Skeletal muscle tissue (tissue), 4 donors: ENCODE results near the gene PRSS56. TPM values are rescaled to one million over a fixed set of nuclear protein-coding genes. Genes with fewer than 3 reads are reported as not detected.

Experiments used
- H3K27ac ChIP-seq: one replicate; pipeline ENCODE4 v1.7.0; 2013; ENCODE audit warnings: mild to moderate bottlenecking, low read depth, low read length, inconsistent platforms
- H3K27me3 ChIP-seq, 3 donors: one replicate each; pipeline ENCODE4 v1.7.0; 2013; ENCODE audit warnings: low read length in 3 of 3; ENCODE audit not compliant: control insufficient read depth in 3 of 3, insufficient read depth in 3 of 3
- H3K36me3 ChIP-seq, 3 donors: one replicate each; pipeline ENCODE4 v1.7.0; 2013; ENCODE audit warnings: low read length in 3 of 3; ENCODE audit not compliant: control insufficient read depth in 3 of 3, insufficient read depth in 3 of 3
- H3K4me1 ChIP-seq, 3 donors: one replicate each; pipeline ENCODE4 v1.7.0; 2013; ENCODE audit warnings: low read length in 3 of 3, mild to moderate bottlenecking in 3 of 3; ENCODE audit not compliant: control insufficient read depth in 3 of 3, insufficient read depth in 3 of 3
- H3K4me3 ChIP-seq, 3 donors: one replicate each; pipeline ENCODE4 v1.7.0; 2013; ENCODE audit warnings: low read length in 3 of 3
- H3K9ac ChIP-seq, 3 donors: one replicate each; pipeline ENCODE4 v1.7.0; 2013; ENCODE audit warnings: low read length in 3 of 3, mild to moderate bottlenecking in 3 of 3, moderate library complexity in 2 of 3, low read depth in 1 of 3
- H3K9me3 ChIP-seq, 3 donors: one replicate each; pipeline ENCODE4 v1.7.0; 2013; ENCODE audit warnings: low read length in 3 of 3; ENCODE audit not compliant: control insufficient read depth in 3 of 3
- total RNA-seq: library from RNA; depleted of rRNA; stranded (reverse); fragments of >200 nt; gene quantifications from one replicate; pipeline ENCODE4 v1.2.3, GENCODE V29; 2014
- donor health status: Osteomylitis.

Gene PRSS56
- total RNA-seq, 1 donor from 2014 or later, result 1.0 TPM

DNA sequence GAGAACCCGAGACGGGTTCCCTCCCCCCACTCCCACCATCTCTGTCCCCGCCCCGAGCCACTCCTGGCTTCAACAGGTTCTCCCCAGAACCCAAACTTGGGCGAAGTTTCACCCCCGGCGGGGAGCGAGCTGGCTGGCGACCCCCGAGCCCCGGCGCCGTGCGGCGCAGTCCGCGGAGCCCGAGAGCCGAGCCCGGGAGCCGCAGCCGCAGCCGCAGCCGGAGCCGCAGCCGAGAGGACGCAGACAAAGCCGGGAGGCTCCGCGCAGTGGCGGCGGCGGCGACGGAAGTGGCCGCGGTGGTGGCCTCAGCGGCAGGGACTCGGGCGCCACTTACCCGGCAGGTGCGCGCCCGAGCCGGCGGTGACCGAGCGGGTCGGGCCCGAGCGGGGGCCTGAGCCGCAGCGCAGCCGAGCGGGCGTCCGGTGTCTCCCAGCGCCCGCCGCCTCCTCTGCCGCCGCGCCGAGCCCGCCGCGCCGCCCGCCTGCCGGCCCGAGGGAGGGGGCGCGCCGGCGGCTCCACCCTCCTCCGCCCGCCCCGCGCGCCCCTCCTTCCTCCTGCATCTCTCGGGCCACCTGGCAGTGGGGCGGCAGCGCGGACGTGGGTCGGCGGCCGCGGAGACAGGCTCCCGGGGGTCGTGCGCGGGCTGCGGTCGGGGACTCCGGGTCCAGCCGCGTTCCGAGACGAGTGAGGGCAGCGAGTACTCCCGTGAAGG is 32.6 kb upstream of the PRSS56 start, which contains the start of gene ECEL1:
ECEL1 (minus strand) TSS at position 450 of the 712 bp plus-strand sequence. CDS start 1,181 bp downstream, outside the sequence.
- no peak within 1 kb of the TSS for H3K27ac ChIP-seq
- H3K9me3 ChIP-seq, result no peaks in the 10 kb centered on the region
- peak within 1 kb of the TSS in 1 of 3 donors; percentile 6 for H3K4me3 ChIP-seq
- H3K36me3 ChIP-seq, result no peaks in the 10 kb centered on the region
- peak within 1 kb of the TSS in 1 of 3 donors; percentile 16 for H3K9ac ChIP-seq
- H3K4me1 ChIP-seq, result peaks cover 0 to 3% (median 3%) of the 10 kb centered on the region in 3 donors
- peaks cover 54 to 58% (median 56%) of the 10 kb centered on the region in 3 donors for H3K27me3 ChIP-seq

DNA sequence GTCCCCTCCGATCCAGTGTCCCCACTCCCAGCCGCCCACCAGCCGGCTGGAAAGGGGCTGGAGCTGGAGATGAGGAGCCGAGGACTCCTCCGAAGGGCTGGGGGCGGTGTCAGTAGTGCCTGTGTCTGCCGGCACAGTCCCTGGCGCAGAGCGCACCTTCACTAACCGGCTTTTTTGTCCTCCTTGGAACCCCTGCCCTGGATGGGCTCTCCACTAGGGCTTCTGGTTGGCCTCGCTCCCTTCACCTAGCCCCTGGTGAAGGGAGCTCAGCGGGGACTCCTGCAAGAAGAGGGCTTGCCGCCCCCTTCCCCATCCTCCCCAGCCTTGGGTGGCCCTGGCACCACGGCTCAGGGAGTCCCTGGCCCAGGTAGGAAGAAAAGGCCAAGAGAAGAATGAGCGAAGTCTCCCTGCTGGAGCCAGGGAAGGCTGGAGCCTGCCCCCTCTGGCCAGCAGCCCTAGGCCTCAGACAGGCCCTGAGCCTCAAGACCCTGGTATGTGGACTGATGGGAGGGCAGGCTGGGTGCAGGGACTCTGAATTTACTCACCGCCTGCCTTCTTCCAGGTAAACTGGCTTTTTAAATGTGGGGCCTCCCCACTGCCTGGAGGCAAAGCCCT is 32.0 kb upstream of the PRSS56 start:
- H3K27me3 ChIP-seq, result peaks cover 47 to 56% (median 51%) of the 10 kb centered on the region in 3 donors
- H3K27ac ChIP-seq, result no peak overlapping the region
- H3K9me3 ChIP-seq, result no peaks in the 10 kb centered on the region
- no peaks in the 10 kb centered on the region for H3K36me3 ChIP-seq
- no peak overlapping the region for H3K9ac ChIP-seq
- H3K4me3 ChIP-seq, result no peak overlapping the region
- H3K4me1 ChIP-seq, result peaks cover 0 to 3% (median 3%) of the 10 kb centered on the region in 3 donors

DNA sequence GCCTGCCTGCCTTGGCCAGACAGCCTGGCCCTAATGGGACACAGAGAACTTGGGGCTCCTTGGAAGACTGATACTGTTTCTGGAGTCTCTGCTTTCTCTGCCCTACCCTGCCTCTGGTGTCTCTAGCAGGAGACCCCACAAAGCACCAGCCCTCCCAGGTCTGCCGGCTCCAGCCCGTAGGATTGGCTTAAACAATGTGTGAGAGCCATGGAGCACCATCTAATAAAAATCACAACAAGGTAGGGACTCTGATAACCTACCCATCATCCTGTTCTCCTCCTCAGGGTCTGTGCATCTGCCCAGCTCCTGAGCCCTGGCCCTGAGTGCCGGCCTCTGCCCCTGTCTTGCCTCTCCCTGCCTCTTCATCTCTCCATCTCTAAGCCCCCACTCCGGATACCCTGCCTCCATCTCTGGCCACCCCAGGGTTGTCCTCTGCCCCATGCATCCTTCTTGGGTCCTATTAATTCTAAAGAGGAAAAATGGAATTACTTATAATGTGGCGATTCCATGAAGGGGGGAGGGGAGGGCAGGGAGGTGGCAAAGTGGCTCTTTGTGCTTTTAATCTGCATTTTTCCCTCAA is 31.4 kb upstream of the PRSS56 start:
- H3K36me3 ChIP-seq, result no peaks in the 10 kb centered on the region
- H3K4me1 ChIP-seq, result peaks cover 0 to 3% (median 3%) of the 10 kb centered on the region in 3 donors
- no peak overlapping the region for H3K27ac ChIP-seq
- no peaks in the 10 kb centered on the region for H3K9me3 ChIP-seq
- no peak overlapping the region for H3K9ac ChIP-seq
- H3K27me3 ChIP-seq, result peaks cover 41 to 50% (median 46%) of the 10 kb centered on the region in 3 donors
- no peak overlapping the region for H3K4me3 ChIP-seq

DNA sequence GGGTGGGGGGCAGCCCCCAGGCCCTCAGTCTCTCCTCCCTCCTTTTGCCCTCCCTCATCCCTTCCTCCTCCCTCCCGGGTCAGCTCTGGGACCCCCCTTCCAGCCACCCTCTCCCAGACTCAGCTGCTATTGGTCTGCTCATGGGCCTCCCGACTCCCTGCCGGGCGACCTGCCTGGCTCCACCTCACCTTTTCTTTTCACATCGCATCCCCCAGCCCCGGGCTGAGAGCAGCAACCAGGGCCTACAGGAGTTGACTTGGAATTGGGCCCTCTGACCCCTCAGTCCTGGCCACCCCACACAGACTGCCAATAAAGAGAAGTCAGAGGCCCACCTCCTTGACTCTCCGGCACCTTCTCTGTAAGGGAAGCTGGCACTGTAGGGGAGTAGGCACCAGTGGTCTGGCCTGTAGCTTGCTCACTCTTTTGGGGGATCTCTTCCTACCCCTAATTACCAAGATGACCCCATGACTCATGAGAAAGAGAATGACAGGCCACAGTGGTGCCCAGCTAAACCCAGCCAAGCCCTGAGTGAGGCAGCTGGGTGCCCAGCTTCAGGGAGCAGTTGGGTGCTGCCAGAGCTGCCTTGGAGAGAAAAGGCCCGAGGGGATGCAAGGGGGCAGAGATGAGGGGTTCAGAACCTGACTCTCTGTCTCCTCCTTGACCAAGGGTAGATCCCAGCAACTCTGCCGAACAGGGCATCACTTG is 30.5 kb upstream of the PRSS56 start:
- H3K27me3 ChIP-seq, result peaks cover 33 to 41% (median 37%) of the 10 kb centered on the region in 3 donors

DNA sequence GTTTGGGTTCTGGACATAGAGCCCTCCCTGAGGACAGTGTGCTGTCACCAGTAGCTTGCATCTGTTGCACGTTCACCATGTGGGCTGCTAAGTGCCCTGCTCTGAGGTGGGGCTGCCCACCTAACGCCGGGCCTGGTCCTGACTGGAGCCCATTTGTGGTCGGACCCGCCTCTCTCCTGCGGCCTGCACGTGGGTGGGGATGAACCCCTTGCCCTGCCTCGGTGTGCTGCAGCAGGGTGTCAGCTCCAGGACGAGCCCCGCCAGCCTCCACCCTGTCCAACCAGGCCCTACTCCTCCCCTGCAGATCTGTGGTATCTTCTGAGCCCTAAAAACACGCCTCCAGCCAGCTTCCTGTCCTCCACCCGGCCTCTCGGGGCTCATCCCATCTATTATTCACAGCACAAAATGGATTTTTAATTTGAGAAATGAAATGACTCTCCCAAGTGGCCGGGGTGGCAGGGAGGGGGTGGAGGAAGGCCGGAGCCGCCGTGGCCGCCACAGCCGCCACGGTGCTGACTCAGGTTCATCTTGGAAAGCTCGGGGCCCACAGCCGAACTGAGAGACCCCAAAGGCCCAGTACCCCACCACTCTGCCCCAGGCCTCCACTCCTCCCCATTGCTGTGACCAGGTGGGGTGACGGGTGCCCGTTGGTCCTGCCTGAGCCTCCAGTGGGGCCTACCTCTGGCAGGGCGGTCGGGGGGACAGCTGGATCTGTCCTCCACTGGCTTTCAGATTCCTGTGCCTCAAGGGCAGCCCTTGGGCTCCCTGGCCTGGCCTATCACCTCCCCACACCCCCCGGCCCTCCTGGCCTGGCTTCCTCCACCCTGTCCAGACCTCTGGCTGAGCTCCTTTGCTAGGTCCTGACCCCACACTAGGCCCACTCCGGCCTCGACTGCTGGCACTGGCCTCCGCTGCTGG is 29.7 kb upstream of the PRSS56 start:
- Histone ChIP-seq H3K4me3 (no peak overlapping the region), H3K9me3 (no peaks in the 10 kb centered on the region), H3K27ac (no peak overlapping the region), H3K4me1 (peaks cover 0 to 3% (median 0%) of the 10 kb centered on the region in 3 donors), H3K27me3 (peaks cover 25 to 33% (median 29%) of the 10 kb centered on the region in 3 donors), H3K36me3 (no peaks in the 10 kb centered on the region), H3K9ac (no peak overlapping the region)

More for the DNA sequence above, 30.5 kb upstream of the PRSS56 start:
- H3K36me3 ChIP-seq, result no peaks in the 10 kb centered on the region
- no peak overlapping the region for H3K4me3 ChIP-seq
- peaks cover 0 to 3% (median 3%) of the 10 kb centered on the region in 3 donors for H3K4me1 ChIP-seq
- H3K9ac ChIP-seq, result no peak overlapping the region
- H3K27ac ChIP-seq, result no peak overlapping the region
- H3K9me3 ChIP-seq, result no peaks in the 10 kb centered on the region

DNA sequence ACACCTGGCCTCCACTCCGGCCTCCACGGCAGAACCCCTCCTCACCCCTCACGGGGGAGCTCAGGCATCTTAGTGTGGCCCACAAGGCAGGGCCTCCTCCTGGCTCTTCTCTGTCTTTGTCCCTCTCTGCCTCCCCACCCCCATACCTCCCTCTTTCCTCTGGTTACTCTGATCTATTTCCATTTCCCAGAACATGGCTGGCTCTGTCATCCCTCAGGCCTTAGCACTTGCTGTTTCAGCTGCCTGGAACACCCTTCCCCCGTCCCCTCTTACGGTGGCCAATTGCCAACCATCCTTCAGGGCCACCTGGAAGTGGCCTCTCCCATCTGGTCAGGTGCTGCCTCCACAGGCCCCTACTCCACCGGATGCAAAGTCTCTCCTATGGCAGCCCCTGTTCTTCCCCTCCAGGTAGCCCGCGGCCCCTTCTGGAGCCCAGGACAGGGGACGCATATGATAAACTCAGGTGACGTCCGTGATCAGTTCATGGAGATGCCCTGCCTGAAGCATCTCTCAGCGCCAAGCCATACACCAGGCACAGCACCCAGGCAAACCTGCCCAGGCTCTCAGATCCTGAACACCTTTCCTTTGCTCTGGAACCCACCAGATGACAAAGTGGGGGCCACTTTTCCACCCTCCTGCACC is 28.9 kb upstream of the PRSS56 start:
- Histone ChIP-seq H3K27ac (no peak overlapping the region), H3K4me3 (no peak overlapping the region), H3K27me3 (peaks cover 17 to 25% (median 21%) of the 10 kb centered on the region in 3 donors), H3K36me3 (no peaks in the 10 kb centered on the region), H3K9ac (no peak overlapping the region), H3K4me1 (no peaks in the 10 kb centered on the region), H3K9me3 (no peaks in the 10 kb centered on the region)

DNA sequence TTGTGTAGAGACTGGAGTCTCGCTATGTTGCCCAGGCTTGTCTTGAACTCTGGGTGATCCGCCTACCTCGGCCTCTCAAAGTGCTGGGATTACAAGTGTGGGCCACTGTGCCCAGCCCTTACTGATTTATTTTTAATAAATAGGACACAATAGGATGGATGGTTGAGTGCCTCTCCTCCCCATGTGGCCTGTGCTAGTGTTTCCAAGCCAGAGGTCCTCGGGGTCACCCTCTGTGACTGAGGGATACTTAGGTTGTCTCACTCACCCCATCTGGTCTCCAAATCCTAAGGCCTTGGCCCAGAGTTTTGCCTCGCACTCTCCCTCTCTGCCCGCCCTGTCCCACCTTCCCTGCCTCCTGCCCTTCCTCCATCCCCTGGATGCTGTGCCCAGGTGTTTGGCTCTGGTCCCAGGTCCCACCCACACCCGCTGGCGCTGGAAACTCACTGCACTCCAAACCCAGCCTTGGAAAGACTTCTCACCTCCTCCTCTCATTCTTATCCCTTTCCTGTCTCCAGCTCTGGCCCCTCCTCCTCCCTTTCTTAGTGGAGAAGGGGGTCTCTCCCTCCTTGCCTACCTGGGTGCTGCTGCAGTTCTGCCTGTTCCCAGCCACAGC is 27.8 kb upstream of the PRSS56 start:
- no peaks in the 10 kb centered on the region for H3K36me3 ChIP-seq
- no peak overlapping the region for H3K4me3 ChIP-seq
- H3K9me3 ChIP-seq, result no peaks in the 10 kb centered on the region
- no peaks in the 10 kb centered on the region for H3K4me1 ChIP-seq
- no peak overlapping the region for H3K27ac ChIP-seq
- H3K27me3 ChIP-seq, result peaks cover 6 to 16% (median 10%) of the 10 kb centered on the region in 3 donors
- H3K9ac ChIP-seq, result no peak overlapping the region

DNA sequence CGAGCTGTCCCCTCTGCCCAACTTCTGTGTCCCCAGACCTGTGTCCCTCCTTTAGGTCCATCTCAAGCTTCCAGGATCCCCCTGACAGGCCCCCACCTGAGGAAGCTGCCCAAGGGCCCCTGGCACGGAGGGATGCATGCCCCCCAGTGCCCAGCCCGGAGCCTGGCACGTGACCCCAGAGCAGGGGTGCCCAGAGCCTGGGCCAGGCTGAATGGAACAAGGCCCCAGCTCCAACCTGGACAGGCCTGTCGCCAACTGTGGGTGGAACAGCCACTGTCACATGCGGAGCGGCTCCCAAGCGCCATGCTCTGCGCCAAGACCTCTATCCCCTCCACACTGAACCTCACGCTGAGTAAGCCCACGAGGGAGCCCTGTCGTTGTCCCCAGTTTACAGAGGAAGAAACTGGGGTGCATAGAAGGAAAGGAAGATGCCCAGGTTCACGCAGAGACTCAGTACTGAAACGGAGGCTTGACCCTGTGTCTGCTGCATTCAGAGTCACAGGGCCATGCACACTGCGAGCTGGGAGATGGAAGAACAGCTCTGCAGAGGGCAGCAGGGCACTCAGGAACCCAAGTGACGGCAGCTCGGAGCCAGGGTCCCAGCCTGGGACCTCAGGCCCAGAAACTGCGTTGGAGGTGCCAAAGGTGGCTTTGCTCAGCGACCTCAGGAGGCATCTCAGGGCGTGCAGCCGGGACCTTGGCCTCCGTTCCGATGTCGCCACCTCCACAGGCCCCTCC is 27.1 kb upstream of the PRSS56 start:
- no peaks in the 10 kb centered on the region for H3K36me3 ChIP-seq
- no peak overlapping the region for H3K9ac ChIP-seq
- no peaks in the 10 kb centered on the region for H3K9me3 ChIP-seq
- no peaks in the 10 kb centered on the region for H3K4me1 ChIP-seq
- H3K27ac ChIP-seq, result no peak overlapping the region
- peaks cover 5 to 13% (median 6%) of the 10 kb centered on the region in 3 donors for H3K27me3 ChIP-seq
- H3K4me3 ChIP-seq, result no peak overlapping the region
